HG03469 (cell line): ENCODE results near the gene COL6A1.
"Not testable (repeated sequence)": the region's sequence is repeated elsewhere in the genome, so short reads cannot be mapped to it uniquely, and the experiment has no call there.

ENCODE experiments used
- ATAC-seq: cut with Tn5 transposase; IDR thresholded peaks from one replicate; pipeline ENCODE4 v1.9.1; 2021; ENCODE audit warnings: mild to moderate bottlenecking, moderate library complexity, moderate number of reproducible peaks; ENCODE audit not compliant: unreplicated experiment

Gene COL6A1

GRCh38 chr21:45944601-45945000, 37.0 kb upstream of the COL6A1 start:
- ATAC-seq = no peak

GRCh38 chr21:45945066-45945867, 36.3 kb upstream of the COL6A1 start:
- ATAC-seq = no peak

GRCh38 chr21:45945868-45946210, 35.7 kb upstream of the COL6A1 start:
- ATAC-seq = no peak

- ATAC-seq = no peak
Observed at GRCh38 chr21:45947296-45947695, 34.3 kb upstream of the COL6A1 start.

DNA sequence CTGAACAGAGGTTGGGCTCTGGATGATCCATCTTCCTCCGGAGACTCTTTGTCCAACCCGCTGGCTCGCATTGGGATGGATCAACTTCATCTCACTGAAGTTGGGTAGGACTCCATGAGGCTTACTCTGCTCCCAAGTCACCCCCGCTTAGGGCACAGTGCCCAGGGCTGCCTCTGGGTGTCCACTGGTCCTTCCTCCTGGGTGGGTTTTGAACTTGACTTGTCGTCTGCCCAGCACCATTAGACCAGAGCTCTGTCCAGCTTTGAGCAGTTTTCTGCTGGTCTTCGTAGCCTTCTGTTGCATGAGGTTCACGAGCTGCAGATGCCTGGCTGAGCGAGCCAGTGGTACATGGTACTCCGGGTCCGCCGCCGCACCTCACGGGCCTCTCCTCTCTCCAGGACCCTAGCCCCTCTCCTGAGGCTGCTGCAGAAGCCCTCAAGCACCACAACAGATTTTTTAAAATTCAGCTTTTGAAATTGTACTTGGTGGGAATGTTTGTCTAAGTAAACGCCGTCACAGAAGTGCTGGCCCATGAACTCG, 33.8 kb upstream of the COL6A1 start:
- ATAC-seq = no peak

DNA sequence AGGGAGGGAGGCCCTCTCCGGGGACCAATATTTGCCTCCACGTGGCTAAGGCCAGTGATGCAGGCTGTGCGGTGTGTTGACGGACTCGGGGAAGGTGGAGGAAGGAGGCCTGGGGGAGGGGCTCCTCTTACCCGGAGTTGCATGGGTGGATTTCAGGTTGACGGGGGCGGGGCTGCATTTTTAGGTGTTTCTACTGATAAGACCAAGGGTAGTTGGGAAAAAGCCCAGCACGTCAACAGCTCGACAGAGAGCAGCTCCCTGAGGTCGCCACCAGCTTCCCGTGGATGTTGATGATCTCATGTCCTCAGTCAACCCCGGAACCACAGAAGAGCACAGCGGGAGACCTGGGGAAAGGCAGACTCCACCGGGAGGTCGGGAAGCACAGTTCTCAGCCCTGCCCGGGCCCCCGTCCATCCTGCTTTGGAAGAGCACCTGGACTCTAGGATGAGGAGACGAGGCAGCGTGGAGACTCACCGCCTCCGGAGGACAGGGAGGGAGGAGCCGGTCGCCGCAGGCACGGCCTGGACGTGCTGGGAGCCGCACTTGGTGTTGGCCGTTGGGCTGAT, 32.9 kb upstream of the COL6A1 start:
- ATAC-seq = no peak

GRCh38 chr21:45949928-45950739, 31.4 kb upstream of the COL6A1 start:
- no peak for ATAC-seq

DNA sequence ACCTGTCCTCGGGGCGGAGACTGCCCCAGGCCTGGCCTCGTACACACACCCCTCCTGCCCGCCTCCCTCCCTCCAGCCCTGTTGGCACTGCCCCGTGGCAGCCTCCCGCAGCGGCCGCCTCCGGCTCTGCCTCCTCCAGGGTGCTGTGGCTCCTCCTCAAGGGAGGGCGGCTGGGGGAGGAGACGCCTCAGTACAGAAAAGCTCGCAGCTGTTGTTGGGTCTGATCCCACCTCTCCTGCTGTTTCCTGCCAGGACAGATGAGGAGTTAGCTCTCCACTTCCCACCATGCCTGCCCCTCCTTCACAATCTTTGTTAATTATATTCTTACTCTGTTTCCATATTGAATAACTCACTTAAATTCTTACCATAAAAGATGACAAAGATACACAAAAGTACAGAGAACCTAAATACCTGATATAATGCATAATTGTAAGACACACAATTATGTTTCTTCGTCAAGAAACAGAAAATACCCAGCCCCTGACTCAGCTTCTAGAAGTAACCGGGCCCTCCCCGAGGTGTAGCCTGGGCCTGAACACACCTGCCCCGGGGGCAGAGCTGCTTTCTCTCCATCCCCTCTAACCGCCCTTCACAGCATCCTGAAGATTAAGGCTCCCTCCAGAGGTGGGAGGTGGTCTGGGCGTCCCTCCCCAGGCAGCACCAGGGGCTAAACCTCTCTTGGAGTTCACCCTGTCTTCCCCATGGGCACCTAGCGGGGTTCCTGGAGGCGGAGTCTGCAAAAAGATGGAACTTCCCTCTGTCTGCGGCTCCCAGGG, 30.6 kb upstream of the COL6A1 start:
- no peak for ATAC-seq

GRCh38 chr21:45951676-45952075, 29.9 kb upstream of the COL6A1 start:
- no peak for ATAC-seq

DNA sequence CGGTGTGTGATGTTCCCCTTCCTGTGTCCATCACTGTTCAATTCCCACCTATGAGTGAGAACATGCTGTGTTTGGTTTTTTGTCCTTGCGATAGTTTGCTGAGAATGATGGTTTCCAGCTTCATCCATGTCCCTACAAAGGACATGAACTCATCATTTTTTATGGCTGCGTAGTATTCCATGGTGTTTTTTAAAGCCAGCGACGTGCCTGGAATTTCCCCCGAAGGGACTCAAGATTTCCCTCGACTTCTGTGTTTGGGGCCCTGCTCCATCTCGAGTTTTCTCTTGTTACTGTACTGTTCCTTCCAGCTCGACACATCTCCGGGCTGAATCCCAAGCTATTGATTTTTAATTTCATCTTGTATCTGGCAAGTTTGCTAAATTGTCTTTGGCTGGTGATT, 29.0 kb upstream of the COL6A1 start:
- not testable (repeated sequence) for ATAC-seq

GRCh38 chr21:45952974-45953373, 28.6 kb upstream of the COL6A1 start:
- no peak for ATAC-seq

DNA sequence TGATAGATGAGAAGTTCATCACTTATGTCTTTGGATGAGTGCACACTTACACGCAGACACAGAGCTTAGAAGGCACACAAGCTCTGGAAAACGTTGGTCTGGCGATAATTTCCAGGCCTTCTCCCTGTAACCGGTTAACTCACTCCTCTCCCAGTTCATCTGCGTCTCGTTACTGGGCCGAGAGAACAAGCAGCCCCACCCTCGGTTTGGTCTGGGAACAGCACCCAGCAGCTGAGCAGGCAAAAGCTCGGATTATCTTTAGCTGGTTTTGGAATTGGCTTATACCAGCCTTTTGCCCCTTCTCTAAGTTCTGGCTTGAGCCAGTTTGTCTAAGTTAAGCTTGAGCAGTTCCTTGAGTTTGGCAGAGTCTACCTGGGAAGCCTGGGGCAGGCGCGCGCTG, 27.3 kb upstream of the COL6A1 start:
- no peak for ATAC-seq

GRCh38 chr21:45954921-45955320, 26.6 kb upstream of the COL6A1 start:
- ATAC-seq = no peak

DNA sequence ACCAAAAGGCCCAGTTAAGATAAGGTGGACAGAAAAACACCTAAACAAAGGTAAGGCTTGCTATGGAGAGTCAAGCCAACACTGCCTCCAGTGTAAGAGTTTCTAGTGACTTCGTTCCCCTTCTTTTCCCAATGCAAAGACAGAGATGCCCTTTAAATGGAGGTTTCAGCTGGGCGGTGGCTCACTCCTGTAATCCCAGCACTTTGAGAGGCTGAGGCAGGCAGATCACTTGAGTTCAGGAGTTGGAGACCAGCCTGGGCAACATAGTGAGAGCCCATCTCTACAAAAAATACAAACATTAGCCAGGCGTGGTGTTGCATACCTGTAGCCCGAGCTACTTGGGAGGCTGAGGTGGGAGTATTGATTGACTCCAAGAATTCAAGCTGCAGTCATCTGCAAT, 24.0 kb upstream of the COL6A1 start:
- no peak for ATAC-seq

DNA sequence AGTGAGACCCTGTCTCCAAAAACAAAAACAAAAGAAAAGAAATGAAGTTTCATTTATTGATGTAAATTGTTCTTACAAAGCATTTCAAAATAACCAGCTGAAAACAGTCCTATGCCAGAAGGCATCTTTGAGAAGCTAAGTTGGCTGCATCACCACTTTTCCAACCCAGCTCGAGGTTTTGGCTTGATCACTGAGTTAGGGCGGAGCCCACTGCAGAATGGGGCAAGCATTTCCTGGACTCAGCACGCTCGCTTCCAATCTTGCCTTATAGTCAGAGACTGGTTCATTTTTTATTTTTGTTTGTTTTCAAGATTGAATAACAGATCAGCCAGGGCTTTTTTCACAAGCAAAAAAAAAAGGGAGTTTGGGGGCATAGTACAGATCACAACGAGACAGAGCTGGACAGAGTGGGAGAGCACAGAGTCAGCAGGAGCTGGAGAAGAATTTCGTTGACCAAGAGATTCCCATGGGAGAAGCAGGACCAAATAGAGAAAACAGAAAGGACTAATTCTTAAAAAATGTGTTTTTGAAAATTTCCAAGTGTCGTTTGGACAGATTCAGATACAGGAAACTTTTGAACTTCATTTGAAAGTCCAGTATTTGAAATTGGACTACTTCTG, 23.5 kb upstream of the COL6A1 start:
- ATAC-seq = no peak

- ATAC-seq = no peak
Observed at GRCh38 chr21:45959182-45959581, 22.4 kb upstream of the COL6A1 start.

GRCh38 chr21:45959779-45960390, 21.7 kb upstream of the COL6A1 start:
- no peak for ATAC-seq

GRCh38 chr21:45961408-45961807, 20.2 kb upstream of the COL6A1 start:
- not testable (repeated sequence) for ATAC-seq

DNA sequence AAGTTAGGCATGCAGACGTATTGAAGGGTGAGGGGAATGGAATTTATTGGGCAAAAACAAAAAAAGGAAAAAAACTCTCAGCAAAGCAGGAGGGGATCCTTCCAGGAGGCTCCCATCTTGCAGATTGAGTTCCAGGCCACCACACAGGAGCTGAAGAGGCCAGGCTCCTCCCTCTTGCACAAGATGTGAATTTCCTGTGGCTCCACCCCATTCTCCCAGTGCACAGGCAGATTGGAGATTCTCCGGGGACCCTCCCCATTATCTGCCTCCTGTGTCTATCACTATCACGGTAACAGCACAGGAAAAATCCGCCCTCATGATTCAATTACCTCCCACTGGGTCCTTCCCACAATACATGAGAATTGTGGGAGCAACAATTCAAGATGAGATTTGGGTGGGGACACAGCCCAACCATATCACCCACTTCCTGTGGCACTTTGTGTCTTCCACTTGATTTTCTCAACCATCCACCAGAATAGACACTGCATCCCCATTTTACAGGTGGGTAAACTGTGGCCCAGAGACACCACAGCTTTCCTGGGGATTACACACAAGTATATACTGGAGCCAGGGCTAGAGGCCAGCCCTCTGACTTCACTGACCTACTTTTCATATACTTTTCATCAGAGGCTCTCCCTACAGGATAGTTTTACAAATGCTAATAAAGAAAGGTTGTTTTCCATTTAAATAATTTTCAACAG, 18.9 kb upstream of the COL6A1 start:
- ATAC-seq = no peak

DNA sequence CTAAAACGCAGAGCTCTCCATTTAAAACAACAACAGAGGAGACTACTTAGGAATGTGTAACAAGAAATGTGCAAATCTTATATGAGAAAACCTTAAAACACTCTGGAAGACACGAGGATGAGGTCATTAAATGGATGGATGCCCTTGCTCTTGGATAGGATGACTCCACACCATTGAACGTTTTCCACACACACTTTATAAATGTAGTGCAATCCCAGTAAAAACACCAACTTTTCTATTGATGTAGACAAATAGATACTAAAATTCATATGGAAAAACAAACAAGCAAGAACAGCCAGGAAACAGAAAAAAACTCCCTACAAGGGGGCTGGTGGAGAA, 18.4 kb upstream of the COL6A1 start:
- ATAC-seq = no peak
